GM21717 (cell line): ENCODE data around the gene BRI3BP.

Experiments used
- ATAC-seq: cut with Tn5 transposase; IDR thresholded peaks from one replicate; pipeline ENCODE4 v1.9.1; 2021; ENCODE audit warnings: mild to moderate bottlenecking, moderate library complexity; ENCODE audit not compliant: unreplicated experiment

BRI3BP gene

GRCh38 chr12:124993626-124994436 lies at the start of gene BRI3BP:
TSS of gene BRI3BP (plus strand) at chr12:124993645. CDS start at chr12:124993791, 146 bp downstream.
- peak; percentile 42 for ATAC-seq

- ATAC-seq, result no peak
Observed at GRCh38 chr12:124946447-124946793, 47.0 kb upstream of the BRI3BP start.

- no peak for ATAC-seq
Observed at GRCh38 chr12:124947013-124947412, 46.4 kb upstream of the BRI3BP start.

- no peak for ATAC-seq
Observed at GRCh38 chr12:124947561-124948398, 45.7 kb upstream of the BRI3BP start.

GRCh38 chr12:124949066-124949465 lies 44.4 kb upstream of the BRI3BP start:
- no peak for ATAC-seq

GRCh38 chr12:124949779-124950728 lies 43.4 kb upstream of the BRI3BP start:
- no peak for ATAC-seq

GRCh38 chr12:124952295-124952694 lies 41.1 kb upstream of the BRI3BP start:
- no peak for ATAC-seq

- no peak for ATAC-seq
Observed at GRCh38 chr12:124952801-124953200, 40.6 kb upstream of the BRI3BP start.

- no peak for ATAC-seq
Observed at GRCh38 chr12:124953689-124954405, 39.6 kb upstream of the BRI3BP start.

- ATAC-seq, result no peak
Observed at GRCh38 chr12:124954771-124955170, 38.7 kb upstream of the BRI3BP start.

GRCh38 chr12:124956571-124956970 lies 36.9 kb upstream of the BRI3BP start:
- no peak for ATAC-seq

- no peak for ATAC-seq
Observed at GRCh38 chr12:124961055-124961454, 32.4 kb upstream of the BRI3BP start.

GRCh38 chr12:124963211-124963610 lies 30.2 kb upstream of the BRI3BP start:
- ATAC-seq, result no peak

GRCh38 chr12:124964251-124964650 lies 29.2 kb upstream of the BRI3BP start:
- ATAC-seq, result no peak

- no peak for ATAC-seq
Observed at GRCh38 chr12:124964836-124965462, 28.5 kb upstream of the BRI3BP start.

- ATAC-seq, result no peak
Observed at GRCh38 chr12:124967016-124967739, 26.3 kb upstream of the BRI3BP start.

GRCh38 chr12:124968656-124969055 lies 24.8 kb upstream of the BRI3BP start:
- ATAC-seq, result no peak

- ATAC-seq, result no peak
Observed at GRCh38 chr12:124970647-124971402, 22.6 kb upstream of the BRI3BP start.
